H1 (cell line): Measurements from ENCODE around the gene STIMATE. TPM values are rescaled to one million over a fixed set of nuclear protein-coding genes. Genes with fewer than 3 reads are reported as not detected.
A peak's percentile ranks its signal among the peaks of the same experiment; 100 is the strongest.

ENCODE experiments used
- CTCF ChIA-PET: fragments of 300-600 bp; sonication (Branson Sonifier 250); formaldehyde crosslinking; loops from one replicate; lab custom pipeline; 2021; ENCODE audit not compliant: partially characterized antibody; lab: Charles Lee
- POLR2A ChIA-PET: fragments of 300-600 bp; sonication (Branson Sonifier 250); formaldehyde crosslinking; loops from one replicate; lab custom pipeline; 2021; ENCODE audit warnings: inconsistent platforms; ENCODE audit not compliant: partially characterized antibody; lab: Charles Lee
- DNase-seq, 2 experiments: peaks; one replicate each; pipeline versions ENCODE4 v3.0.0 to v3.0.0-alpha.2; 2010 to 2022; ENCODE audit warnings: low spot score in 2 of 2, low read depth in 1 of 2, mixed read lengths in 1 of 2
- FAIRE-seq: peaks from 2 replicates; lab custom pipeline; 2011; peaks lifted over from hg19 to GRCh38; lab: Jason Lieb, UNC
- H2AFZ ChIP-seq: 2 replicates; pipeline ENCODE4 v1.8.1; 2012; ENCODE audit warnings: low read length, inconsistent platforms
- H2AK5ac ChIP-seq: 2 replicates; pipeline ENCODE4 v1.6.1; 2013; ENCODE audit warnings: low read depth, low read length
- H2BK120ac ChIP-seq: replicated peaks from 2 replicates; pipeline ENCODE3; 2013; ENCODE audit warnings: low read depth, low read length, inconsistent platforms
- H2BK12ac ChIP-seq: 2 replicates; pipeline ENCODE4 v1.6.1; 2013; ENCODE audit warnings: low read depth, low read length
- H2BK15ac ChIP-seq: 2 replicates; pipeline ENCODE4 v1.6.1; 2013; ENCODE audit warnings: low read length
- H2BK20ac ChIP-seq: 2 replicates; pipeline ENCODE4 v1.6.1; 2013; ENCODE audit warnings: low read length
- H2BK5ac ChIP-seq: 2 replicates; pipeline ENCODE4 v1.6.1; 2013; ENCODE audit warnings: low read depth, low read length
- H3K14ac ChIP-seq: 2 replicates; pipeline ENCODE4 v1.6.1; 2013; ENCODE audit warnings: inconsistent platforms; ENCODE audit not compliant: insufficient read length
- H3K18ac ChIP-seq: 2 replicates; pipeline ENCODE4 v1.6.1; 2013; ENCODE audit warnings: low read length; ENCODE audit errors: extremely low read depth
- H3K23ac ChIP-seq: 2 replicates; pipeline ENCODE4 v1.6.1; 2013; ENCODE audit warnings: inconsistent platforms; ENCODE audit not compliant: insufficient read length
- H3K23me2 ChIP-seq: 2 replicates; pipeline ENCODE4 v1.6.1; 2013; ENCODE audit warnings: low read depth, low read length
- H3K27ac ChIP-seq: 2 replicates; pipeline ENCODE4 v1.6.1; 2011; ENCODE audit warnings: low read depth, low read length, inconsistent platforms
- H3K27me3 ChIP-seq, 4 experiments: replicated peaks in 1 of 4; 1 replicate in 1 of 4; 2 replicates in 3 of 4; pipeline versions ENCODE4 v1.6.1 to v1.8.1; 2011 to 2013; ENCODE audit warnings: low read length in 3 of 4, mild to moderate bottlenecking in 3 of 4, inconsistent platforms in 2 of 4, mixed read lengths in 2 of 4, moderate library complexity in 1 of 4; ENCODE audit not compliant: control insufficient read depth in 3 of 4, insufficient read depth in 3 of 4; ENCODE audit errors: extremely low read depth in 1 of 4
- H3K36me3 ChIP-seq, 4 experiments: 2 replicates each; pipeline versions ENCODE4 v1.6.1 to v1.8.1; 2011 to 2013; ENCODE audit warnings: mild to moderate bottlenecking in 4 of 4, low read length in 3 of 4, moderate library complexity in 2 of 4, control low read depth in 1 of 4, inconsistent platforms in 1 of 4; ENCODE audit not compliant: insufficient read depth in 4 of 4, control insufficient read depth in 2 of 4
- H3K4ac ChIP-seq: replicated peaks from 2 replicates; pipeline ENCODE3; 2013; ENCODE audit warnings: low read length, low read depth, mixed read lengths, inconsistent platforms; ENCODE audit not compliant: insufficient read length
- H3K4me1 ChIP-seq, 4 experiments: replicated peaks in 1 of 4; 1 replicate in 1 of 4; 2 replicates in 3 of 4; pipeline versions ENCODE4 v1.6.1 to v1.8.1; 2011 to 2013; ENCODE audit warnings: low read length in 3 of 4, inconsistent platforms in 2 of 4, mixed read lengths in 1 of 4; ENCODE audit not compliant: insufficient read depth in 4 of 4, control insufficient read depth in 3 of 4
- H3K4me2 ChIP-seq, 2 experiments: 2 replicates each; pipeline versions ENCODE4 v1.6.1 to v1.8.1; 2011 to 2013; ENCODE audit warnings: low read depth in 2 of 2, low read length in 2 of 2, control low read depth in 1 of 2, inconsistent platforms in 1 of 2, mild to moderate bottlenecking in 1 of 2; ENCODE audit not compliant: insufficient read depth in 1 of 2
- H3K4me3 ChIP-seq, 4 experiments: fragments of 200-600, 300-600 bp in 1 of 4; sonication (generic), shearing (Covaris generic), sonication (Bioruptor Twin) in 1 of 4; 2 replicates each; pipeline versions ENCODE4 v1.5.1 to v1.8.1; 2011 to 2016; ENCODE audit warnings: low read length in 4 of 4, low read depth in 3 of 4, control low read depth in 2 of 4, inconsistent platforms in 2 of 4, mild to moderate bottlenecking in 2 of 4, mixed read lengths in 1 of 4, moderate library complexity in 1 of 4; ENCODE audit not compliant: insufficient read depth in 2 of 4; ENCODE audit errors: extremely low read depth in 1 of 4
- H3K56ac ChIP-seq: replicated peaks from 2 replicates; pipeline ENCODE3; 2013; ENCODE audit warnings: low read depth, mild to moderate bottlenecking, mixed read lengths, low read length, inconsistent platforms; ENCODE audit not compliant: insufficient read length
- H3K79me1 ChIP-seq: 2 replicates; pipeline ENCODE4 v1.6.1; 2013; ENCODE audit warnings: low read depth, low read length, control low read depth
- H3K79me2 ChIP-seq, 2 experiments: 2 replicates each; pipeline versions ENCODE4 v1.6.1 to v1.8.1; 2012 to 2013; ENCODE audit warnings: low read length in 2 of 2, mild to moderate bottlenecking in 2 of 2, inconsistent platforms in 1 of 2; ENCODE audit not compliant: insufficient read depth in 2 of 2, control insufficient read depth in 1 of 2
- H3K9ac ChIP-seq, 4 experiments: replicated peaks in 1 of 4; 1 replicate in 1 of 4; 2 replicates in 3 of 4; pipeline versions ENCODE4 v1.6.1 to v1.8.1; 2011 to 2013; ENCODE audit warnings: low read depth in 3 of 4, low read length in 3 of 4, control low read depth in 2 of 4, mild to moderate bottlenecking in 2 of 4, moderate library complexity in 2 of 4, inconsistent platforms in 1 of 4; ENCODE audit errors: extremely low read depth in 1 of 4
- H3K9me3 ChIP-seq, 2 experiments: 2 replicates each; pipeline versions ENCODE4 v1.6.1 to v1.8.1; 2012 to 2013; ENCODE audit warnings: mild to moderate bottlenecking in 2 of 2, moderate library complexity in 2 of 2, control low read depth in 1 of 2, inconsistent platforms in 1 of 2, low read depth in 1 of 2, low read length in 1 of 2, mixed read lengths in 1 of 2; ENCODE audit not compliant: insufficient read depth in 2 of 2
- H4K20me1 ChIP-seq, 2 experiments: replicated peaks in 1 of 2; 2 replicates each; pipeline versions ENCODE3 to v1.8.1; 2011 to 2013; ENCODE audit warnings: inconsistent platforms in 2 of 2, low read length in 2 of 2, mild to moderate bottlenecking in 1 of 2; ENCODE audit not compliant: insufficient read depth in 2 of 2, control insufficient read depth in 1 of 2
- H4K5ac ChIP-seq: 2 replicates; pipeline ENCODE4 v1.6.1; 2013; ENCODE audit warnings: low read length, low read depth, mixed read lengths, inconsistent platforms; ENCODE audit not compliant: insufficient read length
- H4K8ac ChIP-seq: 2 replicates; pipeline ENCODE4 v1.8.0; 2013; ENCODE audit warnings: mild to moderate bottlenecking, moderate library complexity, low read length, inconsistent platforms; ENCODE audit not compliant: insufficient read depth; ENCODE audit errors: extremely low read depth
- H4K91ac ChIP-seq: replicated peaks from 2 replicates; pipeline ENCODE3; 2013; ENCODE audit warnings: low read length, mixed read lengths, inconsistent platforms; ENCODE audit not compliant: insufficient read length
- BCL11A ChIP-seq, 2 experiments: IDR thresholded peaks; one replicate each; pipeline ENCODE4 v1.6.1; 2011; ENCODE audit warnings: low read depth in 2 of 2, low read length in 2 of 2, mild to moderate bottlenecking in 2 of 2
- HDAC6 ChIP-seq: IDR thresholded peaks from one replicate; pipeline ENCODE4 v1.7.1; 2012; ENCODE audit warnings: low read depth, mild to moderate bottlenecking, inconsistent platforms, low read length, moderate library complexity
- NANOG ChIP-seq: IDR thresholded peaks from 2 replicates; pipeline ENCODE4 v1.6.1; 2011; ENCODE audit warnings: low read length, low read depth, mild to moderate bottlenecking, inconsistent platforms; ENCODE audit not compliant: insufficient read depth, poor library complexity, severe bottlenecking
- RFX5 ChIP-seq: IDR thresholded peaks from 2 replicates; pipeline ENCODE4 v1.6.1; 2011; ENCODE audit warnings: low read depth, low read length, improper control_type of control experiment, borderline replicate concordance
- SIN3A ChIP-seq, 2 experiments: IDR thresholded peaks in 1 of 2; conservative IDR thresholded peaks in 1 of 2; 2 replicates each; pipeline ENCODE4 v1.6.1; 2011 to 2012; ENCODE audit warnings: low read length in 2 of 2, improper control_type of control experiment in 1 of 2, low read depth in 1 of 2, mild to moderate bottlenecking in 1 of 2
- SUZ12 ChIP-seq: fragments of 200-600 bp; sonication (generic); IDR thresholded peaks from 2 replicates; pipeline ENCODE4 v1.6.1; 2012; ENCODE audit warnings: mild to moderate bottlenecking, inconsistent platforms, low read length, moderate library complexity, mixed read lengths
- WGBS, 2 experiments: shearing (Covaris generic) in 1 of 2; methylation state at CpG; one replicate each; pipeline versions ENCODE4 v1.1.6 to v1.1.7; 2013 to 2015; ENCODE audit warnings: low lambda C conversion rate in 2 of 2, mixed read lengths in 2 of 2, inconsistent platforms in 1 of 2, low coverage in 1 of 2, missing lambda C conversion rate in 1 of 2; ENCODE audit not compliant: insufficient replicate concordance in 2 of 2, insufficient coverage in 1 of 2, insufficient read length in 1 of 2; ENCODE audit errors: extremely low coverage in 1 of 2, missing lambda C conversion rate in 1 of 2; 5-methylcytosine and 5-hydroxymethylcytosine counted together
- polyA plus RNA-seq, 7 experiments: library from polyadenylated mRNA; depleted of rRNA in 3 of 7; stranded (reverse) in 5 of 7; unstranded in 2 of 7; fragments of >200 nt in 5 of 7; fragments of 200-250 nt in 2 of 7; gene quantifications; 1 replicate in 5 of 7; 2 replicates in 1 of 7; 4 replicates in 1 of 7; pipeline versions ENCODE4 v1.2.1 to v1.2.3, GENCODE V29; 2011 to 2013; ENCODE audit warnings: missing spikeins in 2 of 7, mixed read lengths in 2 of 7
- total RNA-seq: library from RNA; stranded (reverse); fragmentation: NEBNext Ultra II Directional; extraction: Animal tissue kit (Norgen Biotek cat#: 25700); gene quantifications from 2 replicates; pipeline ENCODE4 v1.2.1, GENCODE V29; 2021
- TF ChIP-seq, protein P1 (sequence below): IDR thresholded peaks from 2 replicates; pipeline ENCODE4 v1.6.1; 2011; ENCODE audit warnings: low read length, improper control_type of control experiment
- TF ChIP-seq, protein P2 (sequence below), 3 experiments: IDR thresholded peaks; 1 replicate in 2 of 3; 2 replicates in 1 of 3; pipeline versions ENCODE4 v1.5.1 to v1.6.1; 2011; ENCODE audit warnings: low read length in 3 of 3, mild to moderate bottlenecking in 3 of 3, inconsistent platforms in 2 of 3, low read depth in 1 of 3, moderate library complexity in 1 of 3; ENCODE audit not compliant: insufficient read depth in 1 of 3; ENCODE audit errors: control extremely low read depth in 1 of 3

The STIMATE gene
- total and polyA plus RNA-seq, 2 of the 8 experiments (the other 6 are each of a cell fraction or from before 2014, with no cell fraction given), result 17.5 to 22.1 TPM

DNA sequence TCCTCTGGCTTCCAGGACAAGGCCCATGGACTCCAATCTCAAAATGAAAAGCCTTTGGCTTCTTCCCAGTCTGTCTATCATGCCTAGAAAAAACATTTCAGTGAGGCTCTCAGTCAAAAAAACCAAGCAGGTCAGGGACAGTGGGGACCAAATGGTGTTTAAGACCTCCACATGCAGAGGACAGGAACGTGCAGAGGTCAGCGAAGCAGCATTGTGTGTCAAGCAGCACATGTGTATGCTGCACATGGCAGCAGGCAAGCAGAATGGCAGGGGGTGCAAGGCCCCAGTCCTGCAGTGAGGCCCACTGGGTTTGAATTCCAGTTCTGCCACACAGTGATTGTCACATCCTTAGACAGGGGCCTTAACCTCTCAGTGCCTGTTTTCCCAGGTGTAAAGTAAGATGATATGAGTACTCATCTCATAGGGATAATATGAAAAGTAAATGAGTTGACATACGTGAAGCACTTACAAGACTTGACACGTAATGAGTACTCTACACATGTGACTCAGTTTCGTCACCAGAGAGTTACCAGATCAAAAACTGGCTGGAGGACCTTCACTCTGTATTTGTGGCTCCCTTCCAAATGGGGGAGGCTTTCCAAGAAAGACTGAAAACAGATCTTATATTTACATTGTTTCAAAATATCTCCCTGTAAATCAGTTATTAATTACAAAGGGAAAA, 11.2 kb downstream of the STIMATE start:
- 89% methylated on average over 5 of the region's 5 CpGs; no CpG with 5 or more reads in 1 of the 2 experiments for WGBS, 2 experiments
- Histone ChIP-seq H3K9me3 (no peaks in the 10 kb centered on the region), H3K27me3 (no peaks in the 10 kb centered on the region), H3K27ac (no peak overlapping the region), H4K91ac (no peak overlapping the region), H3K9ac (no peak overlapping the region), H2BK12ac (no peak overlapping the region), H4K20me1 (peaks cover 0 to 8% of the 10 kb centered on the region in 2 experiments), H3K4me3 (no peak overlapping the region), H2AK5ac (no peak overlapping the region), H3K14ac (no peak overlapping the region), H3K4me1 (no peaks in the 10 kb centered on the region), H3K56ac (no peak overlapping the region), H3K4me2 (no peak overlapping the region), H3K79me1 (peaks cover 3% of the 10 kb centered on the region), H4K5ac (no peak overlapping the region), H3K23me2 (no peaks in the 10 kb centered on the region), H2BK120ac (no peak overlapping the region), H2BK5ac (no peak overlapping the region), H2AFZ (no peak overlapping the region), H2BK20ac (no peak overlapping the region), H3K79me2 (peaks cover 0 to 12% of the 10 kb centered on the region in 2 experiments; a peak in 1 of 4 replicates), H3K4ac (no peak overlapping the region), H4K8ac (no peak overlapping the region), H3K23ac (no peak overlapping the region), H3K18ac (no peak overlapping the region), H2BK15ac (no peak overlapping the region), H3K36me3 (peaks cover 0 to 3% (median 0%) of the 10 kb centered on the region in 4 experiments; a peak in 1 of 8 replicates)
- ChIA-PET CTCF (no interaction called here), POLR2A (no interaction called here)
- DNase-seq, result peak in 1 of 2 experiments; percentile 31
- FAIRE-seq, result no peak
- TF ChIP-seq, protein P1, sequence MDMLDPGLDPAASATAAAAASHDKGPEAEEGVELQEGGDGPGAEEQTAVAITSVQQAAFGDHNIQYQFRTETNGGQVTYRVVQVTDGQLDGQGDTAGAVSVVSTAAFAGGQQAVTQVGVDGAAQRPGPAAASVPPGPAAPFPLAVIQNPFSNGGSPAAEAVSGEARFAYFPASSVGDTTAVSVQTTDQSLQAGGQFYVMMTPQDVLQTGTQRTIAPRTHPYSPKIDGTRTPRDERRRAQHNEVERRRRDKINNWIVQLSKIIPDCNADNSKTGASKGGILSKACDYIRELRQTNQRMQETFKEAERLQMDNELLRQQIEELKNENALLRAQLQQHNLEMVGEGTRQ, result no peak
- TF ChIP-seq, protein P2, sequence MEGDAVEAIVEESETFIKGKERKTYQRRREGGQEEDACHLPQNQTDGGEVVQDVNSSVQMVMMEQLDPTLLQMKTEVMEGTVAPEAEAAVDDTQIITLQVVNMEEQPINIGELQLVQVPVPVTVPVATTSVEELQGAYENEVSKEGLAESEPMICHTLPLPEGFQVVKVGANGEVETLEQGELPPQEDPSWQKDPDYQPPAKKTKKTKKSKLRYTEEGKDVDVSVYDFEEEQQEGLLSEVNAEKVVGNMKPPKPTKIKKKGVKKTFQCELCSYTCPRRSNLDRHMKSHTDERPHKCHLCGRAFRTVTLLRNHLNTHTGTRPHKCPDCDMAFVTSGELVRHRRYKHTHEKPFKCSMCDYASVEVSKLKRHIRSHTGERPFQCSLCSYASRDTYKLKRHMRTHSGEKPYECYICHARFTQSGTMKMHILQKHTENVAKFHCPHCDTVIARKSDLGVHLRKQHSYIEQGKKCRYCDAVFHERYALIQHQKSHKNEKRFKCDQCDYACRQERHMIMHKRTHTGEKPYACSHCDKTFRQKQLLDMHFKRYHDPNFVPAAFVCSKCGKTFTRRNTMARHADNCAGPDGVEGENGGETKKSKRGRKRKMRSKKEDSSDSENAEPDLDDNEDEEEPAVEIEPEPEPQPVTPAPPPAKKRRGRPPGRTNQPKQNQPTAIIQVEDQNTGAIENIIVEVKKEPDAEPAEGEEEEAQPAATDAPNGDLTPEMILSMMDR (IDR thresholded peaks at IDR 0.05; ENCODE audit: control extremely low read depth in 1 of 3, insufficient read depth in 1 of 3, low read depth in 1 of 3, low read length in 3 of 3), result no peak
- TF ChIP-seq SUZ12, result no peak
- TF ChIP-seq HDAC6, result no peak
- no peak for TF ChIP-seq RFX5
- no peak for TF ChIP-seq BCL11A (IDR thresholded peaks at IDR 0.05; ENCODE audit: low read depth in 2 of 2, low read length in 2 of 2)
- TF ChIP-seq NANOG, result no peak
- no peak for TF ChIP-seq SIN3A (conservative IDR thresholded peaks at IDR 0.05 in 1 of 2, IDR thresholded peaks at IDR 0.05 in 1 of 2; ENCODE audit: low read depth in 1 of 2, low read length in 2 of 2)
